Tibial artery (tissue), 4 donors: ENCODE measurements around the gene CHMP5.

Source experiments
- DNase-seq, 2 donors: peaks; one replicate each; pipeline ENCODE4 v3.0.0-alpha.2; 2019
- H3K27ac ChIP-seq, 2 donors: fragments of 200-600 bp; sonication (generic) in 1 of 2; 1 replicate in 1 of 2; 2 replicates in 1 of 2; pipeline ENCODE4 v1.5.1; 2018 to 2019; ENCODE audit warnings: mild to moderate bottlenecking in 1 of 2
- H3K27me3 ChIP-seq, 2 donors: fragments of 200-600 bp; sonication (generic) in 1 of 2; one replicate each; pipeline versions ENCODE4 v1.5.1 to v1.6.0; 2016 to 2019
- H3K36me3 ChIP-seq, 3 donors: fragments of 200-600 bp; sonication (generic) in 2 of 3; one replicate each; pipeline ENCODE4 v1.5.1; 2016 to 2019; ENCODE audit warnings: mild to moderate bottlenecking in 2 of 3
- H3K4me1 ChIP-seq, 4 donors: fragments of 200-600 bp; sonication (generic) in 2 of 4; 1 replicate in 3 of 4; 2 replicates in 1 of 4; pipeline ENCODE4 v1.5.1; 2016 to 2019
- H3K4me3 ChIP-seq, 2 donors: fragments of 200-600 bp; sonication (generic) in 1 of 2; 1 replicate in 1 of 2; 2 replicates in 1 of 2; pipeline ENCODE4 v1.5.1; 2018 to 2019; ENCODE audit warnings: mild to moderate bottlenecking in 2 of 2
- H3K9me3 ChIP-seq, 3 donors: fragments of 200-600 bp; sonication (generic) in 1 of 3; one replicate each; pipeline ENCODE4 v1.5.1; 2016 to 2019
- intact Hi-C: fragments of 100-400 bp; cut with DNase I; formaldehyde crosslinking; loops from one replicate; pipeline ENCODE4 v1.15.0; 2023; ENCODE audit warnings: low total_unique reads
- TF ChIP-seq, protein P1 (sequence below), 2 experiments: fragments of 200-600 bp in 1 of 2; fragments of 450-650 bp in 1 of 2; IDR thresholded peaks; one replicate each; pipeline ENCODE4 v1.5.1; 2017 to 2019; ENCODE audit warnings: antibody characterized with exemption in 2 of 2, mild to moderate bottlenecking in 1 of 2, moderate library complexity in 1 of 2

CHMP5 gene

DNA sequence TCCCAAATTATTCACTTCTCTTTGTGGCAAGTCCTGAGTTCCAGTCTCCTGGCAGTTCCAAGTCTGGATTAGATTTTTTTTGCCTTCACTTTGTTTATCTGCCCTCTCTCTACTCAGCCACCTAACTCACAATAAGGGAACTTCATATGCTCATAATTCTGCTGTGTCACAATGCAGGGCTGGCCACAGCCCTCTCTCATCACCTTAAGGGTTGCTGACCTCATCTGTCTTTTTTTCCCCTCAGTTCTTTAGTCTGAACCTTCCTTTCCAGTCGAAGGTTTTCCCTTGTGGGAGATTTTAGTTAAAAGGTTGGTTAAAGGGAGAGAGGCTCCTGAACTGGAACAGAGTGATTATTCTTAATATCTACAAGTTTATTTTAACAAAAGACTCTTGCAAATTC is 4.5 kb upstream of the CHMP5 start:
- Histone ChIP-seq H3K9me3 (no peaks in the 10 kb centered on the region), H3K27ac (no peak overlapping the region), H3K27me3 (no peaks in the 10 kb centered on the region), H3K4me3 (no peak overlapping the region), H3K36me3 (peaks cover 54 to 72% (median 70%) of the 10 kb centered on the region in 3 donors), H3K4me1 (peaks cover 0 to 16% (median 14%) of the 10 kb centered on the region in 4 donors)
- TF ChIP-seq, protein P1, sequence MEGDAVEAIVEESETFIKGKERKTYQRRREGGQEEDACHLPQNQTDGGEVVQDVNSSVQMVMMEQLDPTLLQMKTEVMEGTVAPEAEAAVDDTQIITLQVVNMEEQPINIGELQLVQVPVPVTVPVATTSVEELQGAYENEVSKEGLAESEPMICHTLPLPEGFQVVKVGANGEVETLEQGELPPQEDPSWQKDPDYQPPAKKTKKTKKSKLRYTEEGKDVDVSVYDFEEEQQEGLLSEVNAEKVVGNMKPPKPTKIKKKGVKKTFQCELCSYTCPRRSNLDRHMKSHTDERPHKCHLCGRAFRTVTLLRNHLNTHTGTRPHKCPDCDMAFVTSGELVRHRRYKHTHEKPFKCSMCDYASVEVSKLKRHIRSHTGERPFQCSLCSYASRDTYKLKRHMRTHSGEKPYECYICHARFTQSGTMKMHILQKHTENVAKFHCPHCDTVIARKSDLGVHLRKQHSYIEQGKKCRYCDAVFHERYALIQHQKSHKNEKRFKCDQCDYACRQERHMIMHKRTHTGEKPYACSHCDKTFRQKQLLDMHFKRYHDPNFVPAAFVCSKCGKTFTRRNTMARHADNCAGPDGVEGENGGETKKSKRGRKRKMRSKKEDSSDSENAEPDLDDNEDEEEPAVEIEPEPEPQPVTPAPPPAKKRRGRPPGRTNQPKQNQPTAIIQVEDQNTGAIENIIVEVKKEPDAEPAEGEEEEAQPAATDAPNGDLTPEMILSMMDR (IDR thresholded peaks at IDR 0.05), result no peak
- intact Hi-C loops, result no loop called here
- DNase-seq, result no peak

DNA sequence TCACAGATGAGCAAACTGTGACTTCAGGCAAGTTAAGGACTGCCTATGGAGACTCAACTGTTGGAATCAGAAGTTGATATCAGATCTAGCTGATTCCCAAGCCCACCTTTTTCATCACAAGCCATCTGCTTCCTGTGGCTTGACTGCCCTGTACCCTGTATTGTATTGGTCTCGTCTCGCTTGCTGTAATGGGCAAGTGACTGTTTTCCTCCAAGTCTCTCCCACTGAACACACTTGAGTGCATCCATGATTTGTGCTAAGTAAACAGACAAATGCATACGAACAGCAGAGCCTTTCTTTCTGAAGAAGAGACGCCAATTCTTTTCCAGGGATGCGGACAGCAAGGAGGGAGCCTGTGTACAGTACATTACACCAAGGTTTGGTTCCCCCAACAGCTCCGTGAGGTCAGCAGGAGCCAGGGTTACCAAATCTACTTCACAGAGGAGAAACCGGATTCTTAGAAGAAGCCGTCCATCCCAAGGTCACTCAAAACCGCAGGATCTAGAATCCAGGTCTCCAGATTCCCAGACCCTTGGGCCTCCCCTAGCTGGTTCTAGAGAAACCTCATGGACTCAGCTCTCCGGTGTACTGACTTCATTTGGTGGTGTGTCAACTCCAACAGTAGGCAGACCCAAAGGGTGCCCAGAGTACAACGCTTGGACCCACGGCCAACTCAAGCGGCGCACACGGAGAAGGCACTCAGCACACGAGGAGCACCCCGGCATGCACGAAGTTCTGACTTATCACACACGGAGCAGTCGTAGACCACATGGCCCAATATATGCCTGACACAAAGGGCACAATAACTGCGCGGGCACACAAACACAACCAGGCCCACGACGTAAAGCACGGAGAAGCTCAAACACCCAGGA is 1.5 kb upstream of the CHMP5 start:
- Histone ChIP-seq H3K27ac (peak overlapping the region; percentile 89 to 93), H3K27me3 (no peaks in the 10 kb centered on the region), H3K4me3 (peak overlapping the region; percentile 85 to 100), H3K36me3 (peaks cover 34 to 60% (median 58%) of the 10 kb centered on the region in 3 donors), H3K4me1 (peaks cover 0 to 27% (median 25%) of the 10 kb centered on the region in 4 donors), H3K9me3 (no peaks in the 10 kb centered on the region)
- TF ChIP-seq, protein P1 (IDR thresholded peaks at IDR 0.05), result no peak
- intact Hi-C loops, result no loop called here
- DNase-seq, result peak in 1 of 2 donors; percentile 23

DNA sequence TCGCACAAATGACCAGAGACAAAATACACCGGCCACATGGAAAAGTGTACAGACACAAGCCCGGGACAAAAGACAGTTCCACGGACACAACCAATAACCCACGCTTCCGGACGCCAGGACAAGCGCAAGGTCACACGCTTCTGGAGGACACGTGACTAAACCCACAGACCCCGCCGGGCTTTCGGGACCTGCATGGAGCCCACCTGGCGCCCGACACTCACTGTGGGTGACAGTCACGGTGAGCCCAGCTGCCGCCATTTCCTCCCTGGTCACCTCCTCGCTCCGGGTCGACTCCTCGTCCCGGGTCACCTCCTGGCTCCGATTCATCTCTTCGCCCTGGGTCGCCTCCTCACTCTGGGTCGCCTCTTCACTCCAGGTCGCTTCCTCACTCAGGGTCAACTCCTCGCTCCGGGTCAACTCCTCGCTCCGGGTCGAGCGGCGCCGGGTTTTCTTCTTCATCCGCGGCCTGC is 811 bp upstream of the CHMP5 start:
- Histone ChIP-seq H3K27me3 (no peaks in the 10 kb centered on the region), H3K4me3 (peak overlapping the region; percentile 85 to 100), H3K4me1 (peaks cover 0 to 27% (median 25%) of the 10 kb centered on the region in 4 donors), H3K9me3 (no peaks in the 10 kb centered on the region), H3K27ac (peak overlapping the region; percentile 89 to 93), H3K36me3 (peaks cover 28 to 60% (median 54%) of the 10 kb centered on the region in 3 donors)
- intact Hi-C loops, result no loop called here
- DNase-seq, result peak; percentile 67 to 80
- TF ChIP-seq, protein P1 (IDR thresholded peaks at IDR 0.05), result no peak

DNA sequence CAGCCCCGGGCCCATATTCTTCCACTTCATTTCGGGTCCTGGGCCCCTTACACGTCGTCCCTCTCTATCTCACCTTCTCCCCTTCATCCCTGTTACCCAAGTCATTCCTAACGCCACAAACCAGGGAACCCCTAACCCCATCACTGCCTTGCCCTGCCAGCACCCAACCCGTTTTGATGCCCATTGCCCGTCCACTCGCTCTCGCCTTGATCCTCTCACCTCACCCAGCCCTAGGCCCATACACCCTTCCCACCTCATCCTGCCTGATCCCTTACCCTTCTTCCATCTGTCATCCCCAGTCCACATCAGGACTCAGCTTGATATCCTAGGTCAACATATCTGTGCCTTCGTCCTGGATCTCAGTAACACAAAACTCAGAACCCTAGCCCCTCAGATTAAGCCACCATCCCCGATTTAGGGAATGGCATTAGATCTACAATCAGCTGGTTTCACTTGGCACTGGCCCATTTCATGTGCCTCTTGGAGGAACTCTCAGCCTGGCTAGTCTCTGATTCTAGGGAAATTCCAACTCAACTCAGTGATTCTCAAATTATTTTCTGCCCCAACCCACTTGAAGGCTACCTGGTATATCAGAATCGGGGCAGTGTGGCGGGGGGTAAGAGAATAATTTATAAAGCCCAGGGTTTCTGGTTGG is 489 bp downstream of the CHMP5 start:
- Histone ChIP-seq H3K9me3 (no peaks in the 10 kb centered on the region), H3K36me3 (peaks cover 29 to 60% (median 54%) of the 10 kb centered on the region in 3 donors), H3K4me3 (peak overlapping the region; percentile 85 to 100), H3K4me1 (peaks cover 0 to 27% (median 25%) of the 10 kb centered on the region in 4 donors), H3K27ac (peak overlapping the region; percentile 89 to 93), H3K27me3 (no peaks in the 10 kb centered on the region)
- intact Hi-C loops, result no loop called here
- DNase-seq, result no peak
- TF ChIP-seq, protein P1 (IDR thresholded peaks at IDR 0.05), result no peak

DNA sequence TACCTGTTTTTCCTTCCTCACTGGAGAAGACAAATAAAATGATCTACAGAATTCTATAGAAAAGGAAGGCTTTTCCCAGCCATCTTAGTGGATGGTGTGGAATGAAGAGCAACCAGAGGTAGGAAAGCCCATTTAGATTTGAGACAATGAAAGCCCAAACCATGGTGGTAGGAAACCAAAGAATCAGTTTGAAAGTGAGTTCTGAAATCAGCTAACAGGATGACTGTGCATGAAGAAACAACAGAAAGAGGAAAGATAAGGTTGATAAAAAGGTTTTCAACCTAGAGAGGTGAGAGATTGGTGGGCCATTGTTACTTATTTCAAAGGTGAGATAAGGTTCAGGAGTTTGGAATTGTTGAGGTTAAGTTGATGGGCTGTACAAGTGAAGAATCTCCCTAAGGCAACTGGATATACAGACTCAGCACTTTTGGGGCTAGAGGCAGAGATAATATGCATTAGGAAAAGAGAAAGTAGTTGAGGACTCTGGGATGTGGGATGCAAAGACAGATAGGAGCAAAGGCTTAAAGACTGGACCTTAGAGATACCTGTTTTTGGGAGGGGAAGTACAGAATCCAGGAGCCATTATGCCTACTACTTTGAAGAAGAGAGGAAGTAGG is 2.4 kb downstream of the CHMP5 start:
- H3K4me3 ChIP-seq, result no peak overlapping the region
- H3K4me1 ChIP-seq, result peaks cover 0 to 27% (median 25%) of the 10 kb centered on the region in 4 donors
- intact Hi-C loops, result no loop called here
- peaks cover 31 to 60% (median 54%) of the 10 kb centered on the region in 3 donors for H3K36me3 ChIP-seq
- TF ChIP-seq, protein P1 (IDR thresholded peaks at IDR 0.05), result no peak
- no peak overlapping the region for H3K27ac ChIP-seq
- DNase-seq, result no peak
- H3K27me3 ChIP-seq, result no peaks in the 10 kb centered on the region
- H3K9me3 ChIP-seq, result no peaks in the 10 kb centered on the region
